T-cell (primary cell): ENCODE measurements around the gene STAC2. TPM values are rescaled to one million over a fixed set of nuclear protein-coding genes. Genes with fewer than 3 reads are reported as not detected.

Source experiments
- ATAC-seq, 4 experiments: fragments of 200-7000 bp in 3 of 4; fragments of 150-1000 bp in 1 of 4; cut with Tn5 transposase; replicated peaks in 1 of 4; 1 replicate in 3 of 4; 2 replicates in 1 of 4; pipeline ENCODE4 v1.10.0; 2021; ENCODE audit warnings: moderate library complexity in 3 of 4, mild to moderate bottlenecking in 2 of 4, moderate number of reproducible peaks in 1 of 4
- CTCF ChIA-PET, 2 donors: fragments of 300-600 bp; sonication (Branson Sonifier 250); formaldehyde crosslinking; loops; one replicate each; lab custom pipeline; 2022; ENCODE audit warnings: antibody characterized with exemption in 2 of 2; lab: Charles Lee
- POLR2A ChIA-PET, 2 donors: fragments of 300-600 bp; sonication (Branson Sonifier 250); formaldehyde crosslinking; loops; one replicate each; lab custom pipeline; 2022; ENCODE audit warnings: antibody characterized with exemption in 2 of 2; lab: Charles Lee
- DNase-seq, 35 experiments: peaks; one replicate each; pipeline versions ENCODE4 v3.0.0 to v3.0.0-alpha.2; 2013 to 2023
- H3K27ac ChIP-seq: one replicate; pipeline ENCODE4 v1.5.1; 2013; ENCODE audit warnings: low read length
- H3K27me3 ChIP-seq, 2 experiments: replicated peaks in 1 of 2; 1 replicate in 1 of 2; 2 replicates in 1 of 2; pipeline versions ENCODE4 v1.6.1 to v1.7.0; 2013; ENCODE audit warnings: low read length in 1 of 2, mixed read lengths in 1 of 2; ENCODE audit not compliant: control insufficient read depth in 2 of 2, insufficient read depth in 2 of 2; ENCODE audit errors: extremely low read depth in 1 of 2
- H3K36me3 ChIP-seq, 2 donors: 1 replicate in 1 of 2; 2 replicates in 1 of 2; pipeline versions ENCODE4 v1.6.1 to v1.7.0; 2013; ENCODE audit warnings: low read length in 1 of 2; ENCODE audit not compliant: control insufficient read depth in 2 of 2, insufficient read depth in 1 of 2; ENCODE audit errors: extremely low read depth in 1 of 2
- H3K4me1 ChIP-seq, 2 experiments: 1 replicate in 1 of 2; 2 replicates in 1 of 2; pipeline versions ENCODE4 v1.6.1 to v1.7.0; 2013; ENCODE audit warnings: low read length in 2 of 2, mixed read lengths in 1 of 2; ENCODE audit not compliant: insufficient read depth in 2 of 2, control insufficient read depth in 1 of 2; ENCODE audit errors: extremely low read depth in 1 of 2
- H3K4me3 ChIP-seq, 2 donors: 1 replicate in 1 of 2; 2 replicates in 1 of 2; pipeline versions ENCODE4 v1.5.1 to v1.7.0; 2013; ENCODE audit warnings: mild to moderate bottlenecking in 2 of 2, low read length in 1 of 2, moderate library complexity in 1 of 2; ENCODE audit not compliant: control insufficient read depth in 1 of 2; ENCODE audit errors: extremely low read depth in 1 of 2
- H3K9me3 ChIP-seq: 2 replicates; pipeline ENCODE4 v1.7.0; 2013
- H3K27ac Mint-ChIP-seq, 2 donors: one replicate each; pipeline ENCODE4 v1.8.0; 2020 to 2021; ENCODE audit warnings: mild to moderate bottlenecking in 2 of 2, mixed read lengths in 2 of 2
- H3K27me3 Mint-ChIP-seq, 2 donors: one replicate each; pipeline ENCODE4 v1.8.0; 2021 to 2022; ENCODE audit warnings: mixed read lengths in 2 of 2
- H3K36me3 Mint-ChIP-seq: one replicate; pipeline ENCODE4 v1.8.0; 2021; ENCODE audit warnings: mixed read lengths
- H3K4me1 Mint-ChIP-seq, 3 donors: one replicate each; pipeline ENCODE4 v1.8.0; 2020 to 2022; ENCODE audit warnings: mixed read lengths in 3 of 3, mild to moderate bottlenecking in 1 of 3
- H3K4me3 Mint-ChIP-seq, 3 donors: one replicate each; pipeline ENCODE4 v1.8.0; 2020 to 2022; ENCODE audit warnings: mild to moderate bottlenecking in 3 of 3, mixed read lengths in 3 of 3, moderate library complexity in 3 of 3
- H3K9me3 Mint-ChIP-seq, 3 donors: one replicate each; pipeline ENCODE4 v1.8.0; 2020 to 2022; ENCODE audit warnings: mixed read lengths in 3 of 3
- WGBS: methylation state at CpG from one replicate; pipeline ENCODE4 v1.1.5; 2013; ENCODE audit warnings: missing lambda C conversion rate; ENCODE audit not compliant: insufficient coverage; 5-methylcytosine and 5-hydroxymethylcytosine counted together
- total RNA-seq, 35 experiments: library from RNA in 6 of 35; stranded (reverse) in 6 of 35; fragments of 120-200 nt in 1 of 35; gene quantifications; one replicate each; pipeline versions ENCODE4 v1.2.1 to v1.2.4 and lab custom pipeline; 2013 to 2026

STAC2 gene
- total RNA-seq (under 1 TPM in 3 of 5 donors, not detected in 2; 0.12 to 0.15 (median 0.13) TPM), total RNA-seq (lab: John Stamatoyannopoulos, UW) (0 to 0.19 (median 0) reads per million in 29 experiments)
- total RNA-seq (2013) = not detected

DNA sequence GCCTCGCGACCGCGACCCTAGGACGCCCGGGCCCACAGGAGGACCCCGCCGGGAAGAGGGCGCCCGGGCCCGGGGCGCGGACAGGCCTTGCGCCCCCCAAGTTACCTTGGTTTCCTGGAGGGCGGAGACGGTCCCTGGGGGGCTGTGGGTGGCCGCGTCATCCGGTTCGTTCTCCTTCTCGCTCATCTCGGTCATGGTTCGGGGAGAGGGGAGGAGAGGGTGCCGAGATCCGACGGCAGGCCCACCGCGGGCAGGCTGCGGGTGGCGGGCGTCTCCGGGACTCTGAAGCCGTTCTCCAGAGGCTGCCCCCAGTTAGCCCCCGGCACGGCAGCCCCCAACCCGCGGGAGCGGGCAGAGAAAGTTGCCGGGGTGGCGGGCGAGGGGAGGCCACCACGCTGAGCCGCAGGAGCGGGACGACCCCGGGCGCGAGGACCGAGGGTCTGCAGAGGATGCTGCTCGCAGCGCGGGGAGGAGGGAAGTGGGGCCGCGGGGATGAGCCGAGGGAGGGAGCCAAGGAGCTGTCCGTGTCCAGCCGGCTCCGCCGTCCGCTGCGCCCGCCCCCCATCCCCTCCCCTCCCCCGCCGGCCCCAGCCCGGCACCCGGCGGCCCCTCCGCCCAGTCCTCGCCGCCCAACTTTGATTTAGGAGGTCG is at the start of gene STAC2:
Gene STAC2 (minus strand): TSS at position 638 of the 651 bp plus-strand sequence. CDS start 443 bp downstream, at position 195.
- CTCF ChIA-PET = no interaction called here
- 4% methylated on average over 43 of the region's 71 CpGs for WGBS
- POLR2A ChIA-PET = interaction anchor here (0.5 to 0.9 kb wide), 3 partner anchors 13 to 1630 kb away, joined by 3 to 5 read pairs (median 5); no protein-coding TSS in a partner anchor
- Histone ChIP-seq H3K27ac (no peak within 1 kb of the TSS), H3K4me1 (peaks cover 6 to 18% of the 10 kb centered on the region in 2 experiments), H3K36me3 (no peaks in the 10 kb centered on the region), H3K4me3 (peak within 1 kb of the TSS; percentile 17 to 57), H3K27me3 (peaks cover 5 to 70% of the 10 kb centered on the region in 2 experiments), H3K9me3 (no peaks in the 10 kb centered on the region)
- DNase-seq (no peak), ATAC-seq (peak; percentile 44 to 58 (median 48))
- H3K4me3 Mint-ChIP-seq = peak within 1 kb of the TSS; percentile 75 to 86 (median 76)
- H3K36me3 Mint-ChIP-seq = peaks cover 3% of the 10 kb centered on the region
- peaks cover 22 to 48% of the 10 kb centered on the region in 2 donors for H3K27me3 Mint-ChIP-seq
- H3K9me3 Mint-ChIP-seq = no peaks in the 10 kb centered on the region
- no peak within 1 kb of the TSS for H3K27ac Mint-ChIP-seq
- peaks cover 10 to 14% (median 10%) of the 10 kb centered on the region in 3 donors for H3K4me1 Mint-ChIP-seq

DNA sequence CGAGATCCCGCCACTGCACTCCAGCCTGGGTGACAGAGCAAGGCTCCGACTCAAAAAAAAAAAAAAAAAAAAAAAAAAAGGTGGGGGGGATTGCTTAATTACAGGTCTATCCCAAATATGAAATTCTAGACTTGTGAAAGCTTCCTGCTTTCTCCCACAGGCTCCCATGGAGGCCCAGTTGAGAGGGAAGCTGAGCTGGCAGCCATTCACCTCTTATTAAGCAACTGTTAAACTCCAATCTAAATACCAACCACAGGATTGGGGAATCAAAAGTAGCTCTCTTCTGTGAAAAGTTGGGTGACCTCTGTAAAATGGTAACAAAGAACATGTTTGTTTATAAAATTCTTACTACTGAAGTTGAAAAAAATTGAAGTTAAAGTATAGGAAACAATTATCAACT is 45.8 kb upstream of the STAC2 start:
- H3K36me3 Mint-ChIP-seq = peaks cover 40% of the 10 kb centered on the region
- no peaks in the 10 kb centered on the region for H3K27me3 Mint-ChIP-seq
- no peaks in the 10 kb centered on the region for H3K4me1 Mint-ChIP-seq
- Histone ChIP-seq H3K9me3 (no peaks in the 10 kb centered on the region), H3K27ac (no peak overlapping the region), H3K27me3 (no peaks in the 10 kb centered on the region), H3K4me1 (no peaks in the 10 kb centered on the region), H3K4me3 (no peak overlapping the region), H3K36me3 (peaks cover 3 to 45% of the 10 kb centered on the region in 2 donors)
- H3K4me3 Mint-ChIP-seq = no peak overlapping the region
- ChIA-PET CTCF (interaction anchor here in 1 of 2 donors (1.0 kb wide), 1 partner anchor 107 kb away, joined by 3 read pairs; no protein-coding TSS in a partner anchor), POLR2A (no interaction called here)
- ATAC-seq (no peak), DNase-seq (no peak)
- no peaks in the 10 kb centered on the region for H3K9me3 Mint-ChIP-seq
- H3K27ac Mint-ChIP-seq = no peak overlapping the region
- WGBS = no CpG with 5 or more reads among the region's 3 CpGs

DNA sequence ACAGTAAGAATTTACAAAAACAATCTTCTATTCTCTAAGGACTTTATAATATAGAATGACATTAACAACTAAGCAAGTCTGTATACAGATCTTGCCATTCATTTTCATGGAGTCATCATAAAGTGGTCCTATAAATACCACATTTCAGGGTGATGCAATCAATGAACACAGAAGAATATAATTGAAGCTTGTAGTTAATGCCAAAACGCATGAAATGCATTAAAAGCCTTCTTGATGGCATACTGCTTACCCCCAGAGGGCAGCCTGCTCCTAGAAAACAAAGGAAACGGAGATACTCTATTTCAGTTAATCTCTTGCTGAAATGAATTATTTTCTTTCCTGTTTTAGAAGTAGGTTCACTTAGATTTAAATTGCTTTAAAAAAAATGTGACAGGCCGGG is 45.2 kb upstream of the STAC2 start:
- Mint-ChIP-seq H3K4me3 (no peak overlapping the region), H3K9me3 (no peaks in the 10 kb centered on the region), H3K4me1 (no peaks in the 10 kb centered on the region), H3K36me3 (peaks cover 40% of the 10 kb centered on the region), H3K27me3 (no peaks in the 10 kb centered on the region), H3K27ac (no peak overlapping the region)
- no CpG with 5 or more reads among the region's 3 CpGs for WGBS
- ChIA-PET CTCF (interaction anchor here in 1 of 2 donors (1.0 kb wide), 1 partner anchor 106 kb away, joined by 3 read pairs; no protein-coding TSS in a partner anchor), POLR2A (no interaction called here)
- no peak overlapping the region for H3K4me3 ChIP-seq
- no peaks in the 10 kb centered on the region for H3K9me3 ChIP-seq
- no peak overlapping the region for H3K27ac ChIP-seq
- H3K4me1 ChIP-seq = no peaks in the 10 kb centered on the region
- H3K27me3 ChIP-seq = no peaks in the 10 kb centered on the region
- ATAC-seq = no peak
- DNase-seq = no peak
- peaks cover 7 to 45% of the 10 kb centered on the region in 2 donors for H3K36me3 ChIP-seq

DNA sequence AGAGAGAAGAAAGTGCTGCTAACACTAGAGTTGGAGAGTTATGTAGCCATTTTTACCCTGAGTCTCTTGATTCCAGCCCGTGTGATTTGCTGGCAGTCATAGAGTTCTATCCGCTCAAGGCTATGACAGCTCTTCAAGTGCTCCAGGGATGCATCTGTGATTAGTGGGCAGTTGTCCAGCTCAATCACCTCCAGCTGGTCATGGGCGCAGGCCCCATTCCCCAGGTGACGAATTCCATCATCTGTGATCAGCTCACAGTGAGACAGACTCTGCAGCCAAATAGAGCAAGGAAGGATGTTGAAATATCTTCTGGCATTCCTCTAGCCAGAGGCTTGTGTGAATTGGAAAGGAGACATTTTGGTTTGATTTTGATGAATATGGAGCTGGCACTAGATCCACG is 38.4 kb upstream of the STAC2 start:
- ChIA-PET POLR2A (no interaction called here), CTCF (no interaction called here)
- Histone ChIP-seq H3K27me3 (no peaks in the 10 kb centered on the region), H3K4me1 (no peaks in the 10 kb centered on the region), H3K9me3 (no peaks in the 10 kb centered on the region), H3K4me3 (no peak overlapping the region), H3K36me3 (peaks cover 10 to 66% of the 10 kb centered on the region in 2 donors), H3K27ac (no peak overlapping the region)
- H3K27me3 Mint-ChIP-seq = no peaks in the 10 kb centered on the region
- peak overlapping the region in 1 of 2 donors; percentile 39 for H3K27ac Mint-ChIP-seq
- peaks cover 49% of the 10 kb centered on the region for H3K36me3 Mint-ChIP-seq
- WGBS = 94% methylated on average over 4 of the region's 5 CpGs
- ATAC-seq = no peak
- H3K9me3 Mint-ChIP-seq = no peaks in the 10 kb centered on the region
- no peaks in the 10 kb centered on the region for H3K4me1 Mint-ChIP-seq
- no peak overlapping the region for H3K4me3 Mint-ChIP-seq
- no peak for DNase-seq

- Mint-ChIP-seq H3K27ac (no peak overlapping the region), H3K4me1 (no peaks in the 10 kb centered on the region), H3K4me3 (no peak overlapping the region), H3K9me3 (no peaks in the 10 kb centered on the region), H3K36me3 (peaks cover 56% of the 10 kb centered on the region), H3K27me3 (no peaks in the 10 kb centered on the region)
- 87% methylated on average over 6 of the region's 7 CpGs for WGBS
- Histone ChIP-seq H3K9me3 (no peaks in the 10 kb centered on the region), H3K4me3 (no peak overlapping the region), H3K4me1 (no peaks in the 10 kb centered on the region), H3K36me3 (peaks cover 8 to 73% of the 10 kb centered on the region in 2 donors), H3K27ac (no peak overlapping the region), H3K27me3 (no peaks in the 10 kb centered on the region)
- peak in 4 of 35 experiments; percentile 20 to 39 (median 24) for DNase-seq
- ATAC-seq = no peak
- ChIA-PET POLR2A (no interaction called here), CTCF (no interaction called here)
These were observed 35.5 kb upstream of the STAC2 start for GRCh38 chr17:39261286-39261685.

- Mint-ChIP-seq H3K4me3 (no peak overlapping the region), H3K27me3 (no peaks in the 10 kb centered on the region), H3K27ac (no peak overlapping the region), H3K9me3 (no peaks in the 10 kb centered on the region), H3K4me1 (no peaks in the 10 kb centered on the region), H3K36me3 (peaks cover 33% of the 10 kb centered on the region)
- H3K27ac ChIP-seq = no peak overlapping the region
- WGBS = 93% methylated on average over 4 of the region's 7 CpGs
- DNase-seq = no peak
- H3K9me3 ChIP-seq = no peaks in the 10 kb centered on the region
- POLR2A ChIA-PET = interaction anchor here (0.6 to 0.7 kb wide), 2 partner anchors 57 to 146 kb away, joined by 3 to 4 read pairs; no protein-coding TSS in a partner anchor
- peaks cover 0 to 33% of the 10 kb centered on the region in 2 donors for H3K36me3 ChIP-seq
- no peak overlapping the region for H3K4me3 ChIP-seq
- no peaks in the 10 kb centered on the region for H3K4me1 ChIP-seq
- H3K27me3 ChIP-seq = no peaks in the 10 kb centered on the region
- no peak for ATAC-seq
- CTCF ChIA-PET = interaction anchor here in 1 of 2 donors (0.7 kb wide), 1 partner anchor 12 kb away, joined by 9 read pairs; no protein-coding TSS in a partner anchor
These were observed 27.2 kb upstream of the STAC2 start for GRCh38 chr17:39252788-39253460.
